Embryonic facial prominence (tissue), 1 donor: Measurements from ENCODE around the gene PPP3CA.
"Not testable (repeated sequence)": the region's sequence is repeated elsewhere in the genome, so short reads cannot be mapped to it uniquely, and the experiment has no call there.

Source experiments
- DNase-seq: peaks from one replicate; pipeline ENCODE4 v3.0.0-alpha.2; 2016; ENCODE audit errors: extremely low spot score

PPP3CA gene

GRCh38 chr4:101141855-101142254 lies 205.5 kb downstream of the PPP3CA start:
- DNase-seq = no peak

GRCh38 chr4:101141230-101141629 lies 206.1 kb downstream of the PPP3CA start:
- DNase-seq = no peak

GRCh38 chr4:101140228-101140627 lies 207.1 kb downstream of the PPP3CA start:
- no peak for DNase-seq

GRCh38 chr4:101136373-101137370 lies 210.7 kb downstream of the PPP3CA start:
- no peak for DNase-seq

- DNase-seq = no peak
These were observed 211.8 kb downstream of the PPP3CA start for GRCh38 chr4:101135371-101136010.

- not testable (repeated sequence) for DNase-seq
These were observed 216.3 kb downstream of the PPP3CA start for GRCh38 chr4:101131058-101131457.

GRCh38 chr4:101128898-101129297 lies 218.4 kb downstream of the PPP3CA start:
- not testable (repeated sequence) for DNase-seq

GRCh38 chr4:101128473-101128872 lies 218.9 kb downstream of the PPP3CA start:
- DNase-seq = no peak

- DNase-seq = no peak
These were observed 220.0 kb downstream of the PPP3CA start for GRCh38 chr4:101127176-101127790.

GRCh38 chr4:101126059-101126458 lies 221.3 kb downstream of the PPP3CA start:
- DNase-seq = no peak

- no peak for DNase-seq
These were observed 222.0 kb downstream of the PPP3CA start for GRCh38 chr4:101125045-101125942.

GRCh38 chr4:101123231-101123630 lies 224.1 kb downstream of the PPP3CA start:
- DNase-seq = no peak

GRCh38 chr4:101122019-101122418 lies 225.3 kb downstream of the PPP3CA start:
- DNase-seq = no peak

- no peak for DNase-seq
These were observed 228.2 kb downstream of the PPP3CA start for GRCh38 chr4:101119141-101119540.

GRCh38 chr4:101118617-101119016 lies 228.7 kb downstream of the PPP3CA start:
- DNase-seq = no peak

- DNase-seq = no peak
These were observed 231.4 kb downstream of the PPP3CA start for GRCh38 chr4:101115887-101116286.

GRCh38 chr4:101114936-101115372 lies 232.4 kb downstream of the PPP3CA start:
- no peak for DNase-seq

- DNase-seq = no peak
These were observed 242.8 kb downstream of the PPP3CA start for GRCh38 chr4:101104312-101105052.

GRCh38 chr4:101103381-101104142 lies 243.8 kb downstream of the PPP3CA start:
- DNase-seq = peak; percentile 20
